Astrocyte of the cerebellum (primary cell): ENCODE results near the gene LPCAT1.

Experiments used
- DNase-seq: peaks from one replicate; pipeline ENCODE4 v3.0.0-alpha.2; 2011; ENCODE audit warnings: low read depth
- H3K4me3 ChIP-seq: 2 replicates; pipeline ENCODE4 v1.5.1; 2011; ENCODE audit warnings: mild to moderate bottlenecking, low read depth, low read length, moderate library complexity
- CTCF ChIP-seq: IDR thresholded peaks from 2 replicates; pipeline ENCODE4 v1.5.1; 2012; ENCODE audit warnings: low read length, low read depth, moderate library complexity, mild to moderate bottlenecking; ENCODE audit errors: missing control alignments
- in situ Hi-C: cut with HindIII; loops from 2 replicates; pipeline ENCODE4 v1.10.0; 2017; ENCODE audit warnings: low sequenced_read_pairs

Gene LPCAT1

GRCh38 chr5:1538741-1539392, 15.1 kb upstream of the LPCAT1 start:
- in situ Hi-C loops: no loop called here
- no peak overlapping the region for H3K4me3 ChIP-seq
- no peak for DNase-seq
- TF ChIP-seq CTCF: no peak

- no peak overlapping the region for H3K4me3 ChIP-seq
- DNase-seq: no peak
- no peak for TF ChIP-seq CTCF
- in situ Hi-C loops: no loop called here
Observed at GRCh38 chr5:1538276-1538675, 14.5 kb upstream of the LPCAT1 start.

GRCh38 chr5:1537603-1538154, 13.9 kb upstream of the LPCAT1 start:
- in situ Hi-C loops: no loop called here
- H3K4me3 ChIP-seq: no peak overlapping the region
- no peak for TF ChIP-seq CTCF
- no peak for DNase-seq

- TF ChIP-seq CTCF: no peak
- no peak overlapping the region for H3K4me3 ChIP-seq
- DNase-seq: no peak
- in situ Hi-C loops: no loop called here
Observed at GRCh38 chr5:1536871-1537602, 13.3 kb upstream of the LPCAT1 start.

GRCh38 chr5:1536322-1536845, 12.6 kb upstream of the LPCAT1 start:
- DNase-seq: no peak
- TF ChIP-seq CTCF: no peak
- in situ Hi-C loops: no loop called here
- H3K4me3 ChIP-seq: no peak overlapping the region

- no peak overlapping the region for H3K4me3 ChIP-seq
- in situ Hi-C loops: no loop called here
- no peak for DNase-seq
Observed at GRCh38 chr5:1535646-1536045, 11.9 kb upstream of the LPCAT1 start.

More at GRCh38 chr5:1535646-1536045, 11.9 kb upstream of the LPCAT1 start:
- TF ChIP-seq CTCF: no peak
